Measurements from ENCODE around the gene CCL22.

DNA sequence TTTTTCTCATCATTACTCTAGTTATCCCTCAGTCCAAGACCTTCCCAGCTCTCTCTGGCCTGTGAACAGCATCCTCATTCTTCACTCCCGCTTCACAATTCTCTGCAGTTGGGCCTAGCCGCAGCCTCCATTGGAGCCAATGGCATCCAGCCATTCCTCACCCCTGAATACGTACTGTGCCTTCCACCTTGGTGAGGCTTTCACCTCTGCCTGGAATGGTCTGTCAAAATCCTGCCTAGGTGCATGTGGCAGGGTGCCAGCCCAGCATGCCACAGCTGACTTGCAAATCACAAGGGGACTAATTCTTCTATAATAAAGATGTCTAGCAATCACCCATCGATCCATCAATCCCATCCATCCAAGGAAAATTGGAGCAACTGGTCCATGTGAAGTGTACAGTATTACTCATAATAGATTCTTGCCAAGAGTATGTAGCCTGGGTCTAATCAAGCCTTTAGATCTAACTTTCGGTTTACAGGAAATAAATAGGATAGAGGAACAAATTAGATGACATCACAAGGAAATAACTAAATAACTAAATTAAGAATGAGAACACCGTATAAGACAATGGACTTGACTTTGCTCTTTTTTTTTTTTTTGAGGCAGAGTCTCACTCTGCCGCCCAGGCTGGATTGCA, 8.7 kb downstream of the CCL22 start:
- TF ChIP-seq CTCF (IDR thresholded peaks at IDR 0.05; ENCODE audit: low read length) (no peak), EZH2 (IDR thresholded peaks at IDR 0.05; ENCODE audit: borderline replicate concordance, low read length) (no peak)

Measured in OCI-LY1 (cell line).